CD4-positive, CD25-positive, alpha-beta regulatory T cell (primary cell): ENCODE data around the gene WNT2B. TPM values are rescaled to one million over a fixed set of nuclear protein-coding genes. Genes with fewer than 3 reads are reported as not detected.

Source experiments
- ATAC-seq, 2 donors: fragments of 150-1000 bp; cut with Tn5 transposase; one replicate each; pipeline ENCODE4 v1.10.0; 2021; ENCODE audit warnings: low read depth in 2 of 2, moderate number of reproducible peaks in 2 of 2, moderate library complexity in 1 of 2
- DNase-seq, 3 donors: peaks; one replicate each; pipeline versions ENCODE4 v3.0.0 to v3.0.0-alpha.2; 2012 to 2022; ENCODE audit warnings: mixed read lengths in 1 of 3
- H3K27ac ChIP-seq: one replicate; pipeline ENCODE4 v1.7.0; 2013; ENCODE audit warnings: mild to moderate bottlenecking, low read length; ENCODE audit not compliant: insufficient read depth, poor library complexity, severe bottlenecking
- H3K27me3 ChIP-seq: one replicate; pipeline ENCODE4 v1.7.0; 2013; ENCODE audit warnings: low read length; ENCODE audit not compliant: control insufficient read depth, insufficient read depth
- H3K36me3 ChIP-seq: one replicate; pipeline ENCODE4 v1.7.0; 2013; ENCODE audit warnings: mild to moderate bottlenecking, low read length, moderate library complexity; ENCODE audit not compliant: control insufficient read depth, insufficient read depth
- H3K4me1 ChIP-seq: 2 replicates; pipeline ENCODE4 v1.7.0; 2013; ENCODE audit warnings: mild to moderate bottlenecking, low read length; ENCODE audit not compliant: insufficient read depth, control insufficient read depth, poor library complexity, severe bottlenecking
- H3K4me3 ChIP-seq: one replicate; pipeline ENCODE4 v1.7.0; 2013; ENCODE audit warnings: low read depth, mild to moderate bottlenecking, low read length, moderate library complexity
- H3K9me3 ChIP-seq, 2 experiments: 1 replicate in 1 of 2; 2 replicates in 1 of 2; pipeline ENCODE4 v1.7.0; 2013; ENCODE audit warnings: low read length in 2 of 2, mild to moderate bottlenecking in 1 of 2, moderate library complexity in 1 of 2; ENCODE audit not compliant: control insufficient read depth in 2 of 2
- H3K27ac Mint-ChIP-seq, 3 donors: one replicate each; pipeline ENCODE4 v1.8.0; 2020 to 2022; ENCODE audit warnings: mild to moderate bottlenecking in 3 of 3, mixed read lengths in 3 of 3, moderate library complexity in 2 of 3
- H3K27me3 Mint-ChIP-seq: one replicate; pipeline ENCODE4 v1.8.0; 2022; ENCODE audit warnings: mild to moderate bottlenecking, mixed read lengths
- H3K36me3 Mint-ChIP-seq: one replicate; pipeline ENCODE4 v1.8.0; 2020; ENCODE audit warnings: mixed read lengths
- H3K4me1 Mint-ChIP-seq, 4 donors: one replicate each; pipeline ENCODE4 v1.8.0; 2020 to 2022; ENCODE audit warnings: mixed read lengths in 4 of 4, mild to moderate bottlenecking in 1 of 4
- H3K4me3 Mint-ChIP-seq, 4 donors: one replicate each; pipeline ENCODE4 v1.8.0; 2020 to 2022; ENCODE audit warnings: mild to moderate bottlenecking in 4 of 4, mixed read lengths in 4 of 4, moderate library complexity in 3 of 4
- H3K9me3 Mint-ChIP-seq, 7 donors: one replicate each; pipeline ENCODE4 v1.8.0; 2020 to 2022; ENCODE audit warnings: mixed read lengths in 7 of 7, mild to moderate bottlenecking in 3 of 7, moderate library complexity in 2 of 7
- polyA plus RNA-seq, 4 donors: library from polyadenylated mRNA; unstranded; fragments of 300-500 nt; fragmentation: Illumina TruSeq; gene quantifications; one replicate each; pipeline ENCODE4 v1.2.3, GENCODE V29; 2021
- total RNA-seq: library from RNA; stranded (reverse); gene quantifications from one replicate; pipeline ENCODE4 v1.2.3, GENCODE V29; 2022

Gene WNT2B
- total and polyA plus RNA-seq, 5 donors from 2014 or later = 0.01 to 1.2 (median 0.31) TPM; not detected in 1

GRCh38 chr1:112517231-112517630, 8.5 kb downstream of the WNT2B start:
- H3K4me3 ChIP-seq = no peak overlapping the region
- H3K27ac ChIP-seq = no peak overlapping the region
- H3K36me3 ChIP-seq = no peaks in the 10 kb centered on the region
- Mint-ChIP-seq H3K27ac (no peak overlapping the region), H3K4me1 (no peaks in the 10 kb centered on the region), H3K4me3 (no peak overlapping the region), H3K36me3 (peaks cover 7% of the 10 kb centered on the region), H3K9me3 (no peaks in the 10 kb centered on the region), H3K27me3 (no peaks in the 10 kb centered on the region)
- no peak for ATAC-seq
- no peak for DNase-seq
- no peaks in the 10 kb centered on the region for H3K9me3 ChIP-seq
- H3K27me3 ChIP-seq = no peaks in the 10 kb centered on the region
- no peaks in the 10 kb centered on the region for H3K4me1 ChIP-seq

- no peak for ATAC-seq
- Histone ChIP-seq H3K27ac (no peak overlapping the region), H3K4me3 (no peak overlapping the region), H3K9me3 (no peaks in the 10 kb centered on the region), H3K4me1 (no peaks in the 10 kb centered on the region), H3K27me3 (no peaks in the 10 kb centered on the region), H3K36me3 (no peaks in the 10 kb centered on the region)
- no peaks in the 10 kb centered on the region for H3K27me3 Mint-ChIP-seq
- H3K4me1 Mint-ChIP-seq = no peaks in the 10 kb centered on the region
- no peaks in the 10 kb centered on the region for H3K9me3 Mint-ChIP-seq
- peaks cover 7% of the 10 kb centered on the region for H3K36me3 Mint-ChIP-seq
- H3K4me3 Mint-ChIP-seq = no peak overlapping the region
- H3K27ac Mint-ChIP-seq = no peak overlapping the region
- DNase-seq = no peak
Observed at GRCh38 chr1:112517646-112518045, 8.9 kb downstream of the WNT2B start.

DNA sequence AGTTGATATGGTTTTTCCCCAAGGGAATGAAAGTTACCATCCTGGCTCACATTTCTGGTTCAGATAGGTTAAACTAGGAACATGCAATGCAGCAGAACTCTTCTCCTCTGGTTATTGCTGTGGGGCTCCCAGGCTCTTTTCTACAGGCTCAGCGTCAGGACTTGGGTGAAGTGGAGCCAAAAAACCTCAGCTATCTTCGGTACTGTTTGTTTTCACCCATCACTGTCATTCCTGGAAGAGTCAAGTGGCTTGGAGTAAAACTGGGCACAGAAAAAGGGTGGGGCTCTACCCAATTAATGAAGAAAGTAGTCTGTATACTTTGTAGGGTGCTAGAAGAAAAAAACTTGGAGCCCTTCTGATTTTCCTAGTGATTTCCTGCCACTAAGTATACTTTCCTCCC, 9.4 kb downstream of the WNT2B start:
- H3K36me3 Mint-ChIP-seq = peaks cover 7% of the 10 kb centered on the region
- DNase-seq = no peak
- no peak overlapping the region for H3K27ac Mint-ChIP-seq
- H3K27me3 Mint-ChIP-seq = no peaks in the 10 kb centered on the region
- no peak overlapping the region for H3K4me3 Mint-ChIP-seq
- ATAC-seq = no peak
- H3K36me3 ChIP-seq = no peaks in the 10 kb centered on the region
- H3K4me3 ChIP-seq = no peak overlapping the region
- no peaks in the 10 kb centered on the region for H3K4me1 ChIP-seq
- H3K27ac ChIP-seq = no peak overlapping the region
- H3K9me3 Mint-ChIP-seq = no peaks in the 10 kb centered on the region
- H3K4me1 Mint-ChIP-seq = no peaks in the 10 kb centered on the region
- H3K9me3 ChIP-seq = no peaks in the 10 kb centered on the region
- H3K27me3 ChIP-seq = no peaks in the 10 kb centered on the region

- H3K4me1 ChIP-seq = no peaks in the 10 kb centered on the region
- peaks cover 18% of the 10 kb centered on the region for H3K36me3 Mint-ChIP-seq
- no peak overlapping the region for H3K4me3 Mint-ChIP-seq
- no peaks in the 10 kb centered on the region for H3K36me3 ChIP-seq
- no peaks in the 10 kb centered on the region for H3K27me3 ChIP-seq
- DNase-seq (no peak), ATAC-seq (no peak)
- H3K4me1 Mint-ChIP-seq = no peaks in the 10 kb centered on the region
- no peak overlapping the region for H3K4me3 ChIP-seq
- H3K9me3 Mint-ChIP-seq = no peaks in the 10 kb centered on the region
- no peak overlapping the region for H3K27ac Mint-ChIP-seq
- H3K27ac ChIP-seq = no peak overlapping the region
- H3K9me3 ChIP-seq = no peaks in the 10 kb centered on the region
- no peaks in the 10 kb centered on the region for H3K27me3 Mint-ChIP-seq
Observed at GRCh38 chr1:112520166-112520565, 11.4 kb downstream of the WNT2B start.

GRCh38 chr1:112522621-112523020, 13.9 kb downstream of the WNT2B start:
- no peak for DNase-seq
- H3K27ac Mint-ChIP-seq = peak overlapping the region in 2 of 3 donors; percentile 22 to 36
- no peak overlapping the region for H3K4me3 Mint-ChIP-seq
- H3K9me3 Mint-ChIP-seq = no peaks in the 10 kb centered on the region
- no peaks in the 10 kb centered on the region for H3K4me1 Mint-ChIP-seq
- H3K27me3 ChIP-seq = no peaks in the 10 kb centered on the region
- H3K4me3 ChIP-seq = no peak overlapping the region
- no peaks in the 10 kb centered on the region for H3K9me3 ChIP-seq
- H3K36me3 Mint-ChIP-seq = peaks cover 25% of the 10 kb centered on the region
- no peaks in the 10 kb centered on the region for H3K36me3 ChIP-seq
- no peaks in the 10 kb centered on the region for H3K4me1 ChIP-seq
- no peak overlapping the region for H3K27ac ChIP-seq
- no peaks in the 10 kb centered on the region for H3K27me3 Mint-ChIP-seq
- no peak for ATAC-seq

GRCh38 chr1:112524251-112524650, 15.5 kb downstream of the WNT2B start:
- Mint-ChIP-seq H3K9me3 (no peaks in the 10 kb centered on the region), H3K4me1 (no peaks in the 10 kb centered on the region)

GRCh38 chr1:112524986-112525385, 16.2 kb downstream of the WNT2B start:
- H3K9me3 Mint-ChIP-seq = no peaks in the 10 kb centered on the region
- Histone ChIP-seq H3K36me3 (no peaks in the 10 kb centered on the region), H3K4me1 (no peaks in the 10 kb centered on the region), H3K9me3 (no peaks in the 10 kb centered on the region), H3K27me3 (no peaks in the 10 kb centered on the region), H3K4me3 (no peak overlapping the region), H3K27ac (no peak overlapping the region)
- no peak overlapping the region for H3K27ac Mint-ChIP-seq
- H3K4me1 Mint-ChIP-seq = no peaks in the 10 kb centered on the region
- H3K4me3 Mint-ChIP-seq = no peak overlapping the region
- H3K27me3 Mint-ChIP-seq = no peaks in the 10 kb centered on the region
- H3K36me3 Mint-ChIP-seq = peaks cover 28% of the 10 kb centered on the region
- no peak for ATAC-seq
- DNase-seq = no peak

More at GRCh38 chr1:112524251-112524650, 15.5 kb downstream of the WNT2B start:
- peaks cover 28% of the 10 kb centered on the region for H3K36me3 Mint-ChIP-seq
- no peaks in the 10 kb centered on the region for H3K36me3 ChIP-seq
- H3K27ac ChIP-seq = no peak overlapping the region
- no peak overlapping the region for H3K27ac Mint-ChIP-seq
- no peak for ATAC-seq
- H3K27me3 ChIP-seq = no peaks in the 10 kb centered on the region
- no peak for DNase-seq
- H3K4me1 ChIP-seq = no peaks in the 10 kb centered on the region
- H3K27me3 Mint-ChIP-seq = no peaks in the 10 kb centered on the region
- H3K9me3 ChIP-seq = no peaks in the 10 kb centered on the region
- no peak overlapping the region for H3K4me3 ChIP-seq
- no peak overlapping the region for H3K4me3 Mint-ChIP-seq

GRCh38 chr1:112527266-112528010, 18.7 kb downstream of the WNT2B start:
- ATAC-seq (no peak), DNase-seq (no peak)
- Histone ChIP-seq H3K27ac (no peak overlapping the region), H3K9me3 (no peaks in the 10 kb centered on the region), H3K36me3 (no peaks in the 10 kb centered on the region), H3K4me1 (no peaks in the 10 kb centered on the region), H3K27me3 (no peaks in the 10 kb centered on the region), H3K4me3 (no peak overlapping the region)
- H3K9me3 Mint-ChIP-seq = no peaks in the 10 kb centered on the region
- peaks cover 25% of the 10 kb centered on the region for H3K36me3 Mint-ChIP-seq
- no peak overlapping the region for H3K4me3 Mint-ChIP-seq
- no peaks in the 10 kb centered on the region for H3K4me1 Mint-ChIP-seq
- peak overlapping the region in 1 of 3 donors; percentile 45 for H3K27ac Mint-ChIP-seq
- H3K27me3 Mint-ChIP-seq = no peaks in the 10 kb centered on the region
